NCI-H2171 treated with DMSO at 0.1 percent for 48 hours (cell line): Measurements from ENCODE around the gene GPR21.

Source experiments
- DNase-seq: peaks from one replicate; lab custom pipeline; 2025; lab: John Stamatoyannopoulos, UW

GPR21 gene

DNA sequence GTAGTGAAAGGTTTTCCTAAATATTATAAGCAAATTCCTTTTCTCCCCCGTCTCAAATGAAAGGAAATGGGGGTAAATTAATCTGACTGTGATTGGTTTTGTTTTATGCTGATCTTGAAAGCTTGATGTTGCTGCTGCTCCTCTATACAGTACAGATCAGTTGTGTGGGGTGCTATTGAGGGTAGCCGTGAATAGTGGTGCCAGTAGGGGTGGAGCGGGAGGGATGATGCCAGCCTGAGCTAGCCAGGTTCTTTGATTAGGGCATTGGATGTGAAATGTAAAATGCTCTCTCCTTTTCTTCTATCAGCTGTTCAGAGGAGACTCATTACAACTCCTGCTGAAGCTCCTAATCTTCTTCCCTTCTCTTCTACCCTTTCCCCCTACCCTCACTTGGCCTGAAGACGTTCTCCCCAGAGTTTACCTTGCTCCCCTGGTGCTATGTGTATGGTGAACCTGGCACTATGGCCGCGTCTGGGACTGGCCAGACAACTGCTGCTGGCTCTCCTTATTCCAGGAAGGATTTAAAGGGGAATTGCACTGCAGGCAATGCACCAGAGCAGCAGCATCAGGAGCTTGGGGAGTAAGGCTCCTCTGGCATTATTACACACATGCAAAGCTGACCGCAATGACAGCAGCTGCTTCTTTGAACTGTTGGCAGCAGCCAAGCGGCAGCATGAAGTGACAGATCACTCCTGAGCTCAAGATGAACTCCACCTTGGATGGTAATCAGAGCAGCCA, 566 bp downstream of the GPR21 start:
- DNase-seq, result no peak

DNA sequence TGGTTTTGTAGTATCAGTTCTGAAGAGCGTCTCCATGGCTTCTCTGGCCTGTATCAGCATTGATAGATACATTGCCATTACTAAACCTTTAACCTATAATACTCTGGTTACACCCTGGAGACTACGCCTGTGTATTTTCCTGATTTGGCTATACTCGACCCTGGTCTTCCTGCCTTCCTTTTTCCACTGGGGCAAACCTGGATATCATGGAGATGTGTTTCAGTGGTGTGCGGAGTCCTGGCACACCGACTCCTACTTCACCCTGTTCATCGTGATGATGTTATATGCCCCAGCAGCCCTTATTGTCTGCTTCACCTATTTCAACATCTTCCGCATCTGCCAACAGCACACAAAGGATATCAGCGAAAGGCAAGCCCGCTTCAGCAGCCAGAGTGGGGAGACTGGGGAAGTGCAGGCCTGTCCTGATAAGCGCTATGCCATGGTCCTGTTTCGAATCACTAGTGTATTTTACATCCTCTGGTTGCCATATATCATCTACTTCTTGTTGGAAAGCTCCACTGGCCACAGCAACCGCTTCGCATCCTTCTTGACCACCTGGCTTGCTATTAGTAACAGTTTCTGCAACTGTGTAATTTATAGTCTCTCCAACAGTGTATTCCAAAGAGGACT, 1.5 kb downstream of the GPR21 start:
- DNase-seq, result no peak

DNA sequence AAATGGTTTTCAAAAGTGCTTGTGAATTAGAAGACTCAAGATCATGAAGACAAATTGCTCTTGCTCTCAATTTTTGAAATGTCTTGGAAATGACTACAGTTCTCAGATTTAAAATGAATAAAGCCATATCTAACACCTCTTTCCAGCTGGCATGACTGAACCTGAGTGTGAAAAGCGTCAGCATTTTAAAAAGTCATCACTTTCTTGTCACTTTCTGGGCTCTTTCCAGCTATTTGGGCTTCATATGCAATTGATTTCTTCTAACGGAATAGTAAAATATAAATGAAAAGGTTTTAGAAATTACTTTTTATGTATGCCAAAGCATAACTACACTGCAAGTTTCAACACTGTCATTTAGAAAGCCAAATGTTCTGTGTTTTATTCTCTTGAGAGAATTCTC, 2.3 kb downstream of the GPR21 start:
- DNase-seq, result no peak

DNA sequence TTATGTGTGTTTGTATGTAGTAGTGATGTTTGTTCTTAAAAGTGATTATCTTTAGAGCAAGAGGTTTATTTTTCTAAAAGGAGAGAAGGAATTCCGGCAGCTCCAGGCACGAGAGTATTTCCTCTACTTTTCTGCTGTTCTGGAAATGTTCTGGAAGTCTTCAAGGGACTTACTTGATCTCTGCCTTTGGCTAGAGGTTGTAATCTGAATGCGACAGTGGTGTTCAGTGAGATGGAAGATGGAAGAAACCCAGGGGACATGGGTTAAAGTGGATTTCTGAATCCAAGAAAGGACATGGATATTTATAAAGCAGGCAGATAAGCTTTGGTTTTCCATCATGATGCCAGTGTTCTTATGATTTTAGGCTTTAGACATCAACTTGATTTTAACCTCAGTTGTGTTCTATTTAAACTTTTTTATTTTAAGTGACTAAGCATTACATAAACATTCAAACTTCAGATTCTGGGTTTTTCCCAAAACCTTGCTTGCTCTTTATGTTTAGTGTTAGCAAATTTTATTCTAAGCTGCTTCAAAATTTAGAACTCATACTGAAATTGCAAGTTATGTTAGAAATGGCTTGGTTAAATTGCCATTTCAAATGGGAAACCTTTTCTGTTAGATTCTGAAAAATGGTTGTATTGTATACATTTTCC, 3.6 kb downstream of the GPR21 start:
- DNase-seq, result no peak

DNA sequence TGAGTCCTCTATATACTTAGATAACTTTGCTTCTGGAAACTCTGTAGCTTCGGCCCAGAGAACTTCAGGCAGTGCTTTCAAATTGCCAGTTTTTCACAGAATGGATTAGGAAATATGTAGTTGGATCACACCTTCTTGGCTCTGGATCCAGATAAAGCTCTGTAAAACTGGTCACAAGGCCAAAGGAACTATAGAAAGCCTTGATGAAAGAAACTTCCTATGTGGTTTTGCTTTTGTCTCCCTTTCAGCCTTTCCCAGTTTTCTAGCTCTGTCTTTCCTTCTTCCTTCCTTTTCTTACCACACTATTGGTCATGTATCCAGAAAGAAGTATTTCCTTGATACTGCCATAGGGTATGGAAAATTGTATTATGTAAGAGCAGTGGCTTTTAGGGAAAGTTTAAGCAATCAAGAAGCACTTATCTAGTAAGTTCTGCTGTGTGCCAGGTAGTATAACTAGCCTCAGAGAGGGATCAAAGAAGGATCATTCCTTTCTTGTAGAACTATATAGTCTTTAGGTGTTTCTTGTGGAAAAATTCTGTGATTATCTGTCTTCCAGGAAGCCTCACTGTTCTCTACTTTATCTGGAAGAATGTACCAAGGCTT, 6.3 kb downstream of the GPR21 start:
- DNase-seq, result no peak

DNA sequence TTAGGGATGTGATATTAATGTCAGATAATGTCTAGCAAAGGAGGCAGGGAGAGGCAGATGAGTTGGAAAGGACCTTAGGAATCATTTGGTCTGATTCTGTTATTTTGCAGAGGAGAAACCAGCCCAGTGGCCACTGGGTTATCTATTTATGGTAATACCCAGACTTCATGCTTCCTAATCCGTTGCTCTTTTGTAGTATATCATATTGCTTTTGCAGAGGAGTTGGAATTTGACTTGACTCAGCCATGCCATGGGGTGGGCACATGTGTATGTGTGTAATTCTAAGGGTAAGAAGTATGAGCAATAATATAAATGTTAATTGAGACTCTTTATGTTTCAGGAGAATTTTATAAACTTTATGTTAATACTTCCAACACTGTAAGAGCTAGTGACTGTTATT, 7.3 kb downstream of the GPR21 start:
- DNase-seq, result no peak

DNA sequence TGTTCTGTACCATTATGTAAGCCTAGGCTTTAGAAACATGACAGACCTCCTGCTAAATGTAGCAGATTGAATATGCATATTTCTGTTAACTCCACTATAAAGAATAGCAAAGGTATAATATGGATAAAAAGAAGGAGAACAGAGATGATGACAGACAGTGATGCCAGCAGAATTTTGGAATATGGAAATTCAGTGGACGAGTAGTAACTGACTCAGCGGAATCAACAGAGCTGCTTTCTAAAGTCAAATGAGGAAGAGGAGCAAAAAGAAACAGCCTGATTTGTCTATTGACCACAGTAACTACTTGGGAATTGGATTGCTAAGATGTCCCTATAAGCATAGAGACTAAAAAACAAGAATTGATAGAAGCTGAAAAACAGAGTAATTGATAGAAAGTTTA, 8.0 kb downstream of the GPR21 start:
- DNase-seq, result no peak

DNA sequence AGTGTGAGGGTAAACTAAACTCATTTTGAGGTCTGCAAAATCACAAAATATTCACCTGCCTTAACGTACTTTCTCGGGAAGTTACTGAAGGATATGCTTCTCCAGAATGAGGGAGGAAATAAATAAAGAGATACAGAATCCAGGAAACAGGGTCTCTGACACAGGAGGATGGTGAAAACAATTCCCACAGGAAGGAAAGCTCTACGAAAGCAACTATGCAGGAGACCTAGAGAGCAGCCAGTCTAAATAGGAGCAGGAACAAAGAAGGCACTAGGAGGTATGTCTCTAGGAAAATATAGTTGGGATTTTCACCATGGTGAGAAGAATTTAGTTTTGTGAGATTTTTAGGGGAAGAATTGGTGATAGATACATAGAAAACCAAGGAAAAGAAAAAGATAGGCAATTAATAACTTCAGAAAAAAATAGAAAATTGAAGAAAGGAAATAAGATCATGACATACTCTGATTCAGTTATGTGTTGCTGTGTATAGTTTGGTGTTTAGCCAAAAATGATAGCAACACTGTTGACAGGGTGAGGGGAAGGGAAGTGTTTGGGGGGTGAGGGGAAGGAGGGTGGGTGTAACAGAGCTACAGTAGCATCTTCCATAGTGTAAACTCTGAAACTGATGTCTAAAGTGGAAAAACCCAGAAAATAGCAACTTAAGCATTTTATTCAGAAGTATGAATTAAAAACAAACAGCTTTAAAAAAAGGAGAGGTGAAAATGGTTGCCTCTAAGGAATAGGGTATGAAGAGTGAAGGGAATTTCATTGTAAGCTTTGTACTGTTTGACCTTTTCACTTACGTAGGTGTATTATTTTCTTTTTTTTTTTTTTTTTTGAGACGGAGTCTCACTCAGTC, 9.8 kb downstream of the GPR21 start:
- no peak for DNase-seq

DNA sequence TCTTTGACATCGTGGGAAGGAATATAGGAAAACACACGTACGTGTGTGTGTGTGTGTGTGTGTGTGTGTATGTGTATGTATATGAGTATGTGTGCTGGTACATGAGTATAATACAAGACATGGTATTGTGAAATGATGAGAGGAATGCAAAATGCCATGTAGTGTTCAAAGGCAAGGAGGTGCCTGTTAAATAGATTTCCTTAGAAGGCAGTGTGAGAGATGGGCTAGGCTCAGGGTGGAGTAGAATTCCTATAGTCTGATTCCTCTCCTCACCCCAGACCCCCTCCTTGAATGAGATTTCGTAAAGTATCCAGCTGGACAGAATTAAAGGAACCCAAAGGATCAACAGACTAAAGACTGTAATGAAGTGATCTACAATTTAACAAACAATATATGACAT, 11.1 kb downstream of the GPR21 start:
- DNase-seq, result no peak

DNA sequence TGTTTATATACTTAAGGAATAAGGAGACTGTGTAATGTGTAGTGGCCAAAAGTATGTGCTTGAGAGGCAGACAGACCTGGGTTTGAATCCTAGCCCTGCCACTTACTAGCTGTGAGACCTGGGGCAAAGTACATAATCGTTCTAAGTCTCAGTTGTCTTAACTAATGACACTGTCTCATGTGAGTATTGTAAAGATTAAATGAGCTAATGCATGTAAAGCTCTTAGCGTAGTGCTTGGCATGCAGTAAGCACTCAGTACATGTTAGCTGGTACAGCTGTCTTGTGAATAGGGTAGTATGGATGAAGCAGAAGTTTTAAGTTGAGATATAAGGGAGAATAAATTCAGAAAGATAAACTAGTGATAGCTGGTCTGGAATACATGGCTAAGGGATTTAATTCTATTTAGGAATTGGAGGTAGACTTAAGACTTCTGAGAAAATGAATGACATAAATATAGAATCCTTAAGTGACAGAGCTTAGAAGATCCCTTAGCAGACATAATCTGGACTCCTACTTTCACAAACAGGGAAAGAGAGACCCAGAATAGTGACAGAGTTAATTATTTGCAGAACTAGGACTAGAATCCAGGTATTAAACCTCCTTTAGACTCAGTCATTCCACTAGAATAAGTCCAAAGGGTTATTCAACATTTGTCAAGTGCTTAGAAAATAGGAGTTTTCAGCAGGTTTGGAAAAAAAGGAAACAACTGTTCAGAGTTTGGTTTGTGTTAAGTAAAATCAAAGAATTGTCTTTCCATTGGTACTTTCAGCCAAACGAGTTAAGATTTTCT, 13.1 kb downstream of the GPR21 start:
- DNase-seq, result no peak

DNA sequence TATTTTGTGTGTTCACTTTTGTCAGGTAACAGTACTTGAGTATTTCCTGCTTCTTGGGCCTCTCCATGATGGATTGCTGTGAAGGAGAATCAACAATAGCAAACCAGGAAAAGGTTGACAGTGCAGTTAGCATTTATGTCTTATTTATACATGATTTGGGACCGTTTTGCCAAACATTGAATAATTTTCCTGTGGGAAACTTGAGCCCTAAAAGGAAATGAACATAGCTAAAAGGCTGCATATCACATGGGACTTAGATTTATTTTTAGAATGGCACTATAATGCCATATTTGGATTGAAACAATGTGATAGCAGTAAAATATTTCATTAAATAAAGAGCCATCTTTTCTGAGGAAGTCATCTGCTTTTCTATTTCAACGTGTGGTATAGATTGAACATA, 15.3 kb downstream of the GPR21 start:
- DNase-seq, result no peak

DNA sequence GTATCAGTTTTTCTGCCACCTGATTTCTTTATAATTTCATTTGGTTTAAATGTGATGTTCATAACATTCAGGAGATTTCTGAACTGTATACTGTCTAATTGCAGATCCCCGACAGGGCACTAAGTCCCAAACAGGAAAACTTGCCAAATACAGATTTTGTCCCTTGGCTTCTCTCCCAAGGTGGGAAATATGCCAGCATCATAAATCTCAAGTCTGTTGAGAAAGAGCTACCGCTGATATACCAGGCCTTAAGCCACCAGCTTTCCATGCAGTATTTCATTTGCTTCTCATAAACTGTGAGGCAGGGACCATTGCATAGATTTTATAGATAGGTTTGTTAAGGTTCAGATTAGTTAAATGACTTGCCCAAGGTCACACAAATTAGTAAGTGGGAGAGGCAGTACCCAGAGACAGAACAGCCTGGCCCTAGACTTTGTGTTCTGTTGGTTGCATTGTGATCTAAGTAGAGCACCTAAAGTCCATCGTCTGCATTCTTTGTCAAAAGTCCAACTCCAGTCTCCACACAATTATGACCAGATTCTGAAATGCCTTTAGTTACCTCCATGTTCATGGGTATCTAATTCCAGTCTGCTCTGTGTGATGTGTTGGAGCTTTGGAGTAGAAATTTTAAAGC, 16.2 kb downstream of the GPR21 start:
- DNase-seq, result peak; percentile 16

DNA sequence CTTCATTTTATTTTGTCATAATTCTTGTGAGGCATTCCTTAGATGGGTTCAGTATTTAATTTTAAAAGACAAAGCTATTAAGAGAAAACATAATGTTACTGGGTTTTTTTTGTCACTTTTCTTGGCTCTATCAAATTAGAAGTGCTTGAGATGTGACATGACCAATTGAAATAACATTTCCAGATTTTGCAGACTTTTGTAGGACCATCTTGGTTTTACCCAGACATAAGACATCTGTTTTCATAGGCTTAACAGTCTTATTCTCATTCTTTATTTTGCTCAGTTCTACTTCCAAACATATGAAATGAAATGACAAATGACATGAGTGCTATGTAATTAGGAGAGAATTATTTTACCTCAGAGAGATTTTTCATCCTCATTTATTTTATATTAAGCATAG, 19.6 kb downstream of the GPR21 start:
- DNase-seq, result no peak

DNA sequence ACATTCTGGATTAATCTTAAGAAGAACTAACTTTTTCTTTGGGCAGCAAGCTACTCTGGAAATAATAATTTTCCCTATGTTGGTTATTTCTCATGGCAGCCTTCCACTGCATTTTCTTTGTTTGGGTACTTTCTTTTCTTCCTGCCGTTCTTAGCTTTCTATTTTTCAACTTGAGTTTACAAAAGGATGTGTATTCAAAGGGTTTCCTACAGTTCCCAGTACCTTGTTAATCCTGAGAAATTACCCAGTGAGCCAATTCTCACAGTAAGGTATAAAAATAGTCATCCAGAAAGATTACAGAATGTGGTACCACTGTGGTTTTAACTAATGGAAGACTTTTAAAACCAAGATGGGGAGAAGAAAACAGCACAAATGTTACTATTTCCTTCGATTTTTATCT, 20.2 kb downstream of the GPR21 start:
- no peak for DNase-seq

DNA sequence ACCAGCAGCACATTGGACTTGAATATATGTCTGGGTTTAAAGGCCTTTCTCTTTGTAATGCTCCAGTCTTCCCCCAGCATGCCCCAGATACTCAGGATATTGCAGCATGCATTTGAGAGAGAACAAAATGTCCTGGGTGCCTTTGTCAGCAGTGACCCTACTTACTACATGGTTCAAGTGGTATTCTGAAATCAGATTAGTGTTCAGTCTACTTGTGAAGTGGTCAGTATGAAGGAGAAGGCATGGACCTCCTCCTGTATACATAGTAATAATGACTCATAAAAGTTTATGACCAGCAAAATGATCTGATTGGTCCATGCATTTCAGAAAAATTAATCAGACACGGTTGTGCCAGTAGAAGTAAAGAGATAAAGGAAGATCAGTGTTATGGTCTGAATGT, 25.4 kb downstream of the GPR21 start:
- no peak for DNase-seq

DNA sequence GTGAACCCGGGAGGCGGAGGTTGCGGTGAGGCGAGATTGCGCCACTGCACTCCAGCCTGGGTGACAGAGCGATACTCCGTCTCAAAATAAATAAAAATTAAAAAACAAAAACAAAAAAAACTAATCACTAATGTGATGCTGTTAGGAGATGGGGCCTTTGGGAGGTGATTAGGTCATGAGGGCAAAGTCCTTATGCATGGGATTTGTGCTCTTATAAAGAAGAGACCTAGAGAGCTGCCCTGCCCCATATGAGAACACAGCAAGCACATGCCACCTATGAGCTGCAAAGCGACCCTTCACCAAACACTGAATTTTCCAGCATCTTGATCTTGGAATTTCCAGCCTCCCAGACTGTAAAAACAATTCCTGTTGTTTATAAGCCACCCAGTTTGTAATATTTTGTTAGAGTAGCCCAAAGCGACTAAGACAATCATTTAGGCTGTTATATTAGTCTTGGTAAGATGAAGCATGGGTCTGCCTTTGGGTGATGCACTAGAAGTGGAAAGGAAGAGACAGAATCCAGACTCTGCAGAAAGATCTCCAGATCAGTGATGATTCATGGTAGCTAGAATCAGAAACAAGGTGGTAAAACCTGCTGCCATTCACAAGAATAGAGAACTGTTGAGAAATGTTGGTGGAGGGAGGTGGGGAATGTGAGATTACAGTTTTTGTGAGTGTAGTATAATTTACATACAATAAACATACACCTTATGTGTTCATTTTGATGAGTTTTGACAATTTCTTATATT, 26.2 kb downstream of the GPR21 start:
- no peak for DNase-seq

DNA sequence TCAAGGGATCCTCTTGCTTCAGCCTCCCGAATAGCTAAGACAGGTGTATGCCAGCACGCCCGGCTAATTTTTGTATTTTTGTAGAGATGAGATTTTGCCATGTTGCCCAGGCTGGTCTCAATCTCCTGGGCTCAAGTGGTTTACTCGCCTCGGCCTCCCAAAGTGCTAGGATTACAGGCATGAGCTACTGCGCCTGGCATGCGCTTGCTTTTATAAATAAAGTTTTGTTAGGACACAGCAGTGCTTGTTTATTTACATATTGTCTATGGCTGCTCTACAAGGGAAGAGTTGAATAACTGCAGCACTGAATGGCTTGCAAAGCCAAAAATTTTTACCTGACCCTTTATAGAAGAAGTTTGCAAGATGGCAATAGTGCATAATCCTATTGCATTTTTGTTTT, 27.7 kb downstream of the GPR21 start:
- DNase-seq, result no peak

DNA sequence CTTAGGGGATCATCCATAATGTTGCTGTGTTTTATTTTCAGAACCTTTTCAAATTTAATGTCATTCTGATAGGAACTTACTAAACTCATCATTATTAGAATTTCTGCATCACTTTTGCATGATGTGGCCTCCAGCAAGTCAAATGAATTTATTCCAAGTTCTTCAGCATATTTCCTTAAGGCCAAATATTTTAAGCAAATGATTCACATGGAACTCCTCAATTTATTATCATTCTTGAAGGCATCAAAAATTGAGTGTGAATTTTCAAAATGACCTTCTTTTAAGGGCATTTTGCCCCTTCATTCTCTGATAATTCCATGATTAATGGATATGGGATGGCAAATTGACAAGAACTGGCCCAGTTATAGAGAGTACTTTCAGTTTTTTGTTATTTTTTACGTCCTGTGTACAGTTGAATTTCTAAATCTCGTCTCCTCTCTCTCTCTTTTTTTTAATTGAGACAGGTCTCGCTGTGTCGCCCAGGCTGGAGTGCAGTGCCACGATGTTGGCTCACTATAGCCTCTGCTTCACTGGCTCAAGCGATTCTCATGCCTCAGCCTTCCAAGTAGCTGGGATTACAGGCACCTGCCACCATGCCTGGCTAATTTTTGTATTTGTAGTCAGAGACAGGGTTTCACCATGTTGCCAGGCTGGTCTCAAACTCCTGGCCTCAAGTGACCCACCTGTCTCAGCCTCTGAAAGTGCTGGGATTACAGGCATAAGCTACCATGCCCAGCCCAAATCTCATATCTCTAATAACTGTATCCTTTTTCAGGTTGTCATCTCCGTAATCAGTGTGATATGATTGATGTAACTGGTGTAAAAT, 29.1 kb downstream of the GPR21 start:
- DNase-seq, result no peak

DNA sequence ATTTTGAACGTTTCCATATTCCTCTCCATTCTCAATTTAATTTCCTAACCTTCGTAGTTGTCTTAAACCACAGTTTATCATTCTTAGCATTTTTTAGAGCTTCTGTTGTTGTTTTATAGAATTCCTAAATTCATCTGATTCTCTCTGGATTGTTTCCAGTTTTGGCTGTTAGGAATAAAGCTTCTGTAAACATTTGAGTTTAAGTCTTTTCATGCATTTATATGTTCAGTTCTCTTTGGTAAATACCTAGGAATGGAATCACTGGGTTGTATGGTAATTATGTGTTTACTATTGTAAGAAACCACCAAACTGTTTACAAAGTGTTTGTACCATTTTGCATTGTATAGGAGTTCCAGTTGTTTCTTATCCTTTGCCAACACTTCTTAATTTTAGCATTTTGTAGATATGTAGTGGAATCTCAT, 29.7 kb downstream of the GPR21 start:
- DNase-seq, result no peak
